GM12878 (cell line): ENCODE results near the gene ARL15. TPM values are rescaled to one million over a fixed set of nuclear protein-coding genes. Genes with fewer than 3 reads are reported as not detected.

ENCODE experiments used
- ATAC-seq: fragments of 200-7000 bp; cut with Tn5 transposase; 3 replicates; pipeline ENCODE4 v1.9.1; 2020; ENCODE audit warnings: mild to moderate bottlenecking, moderate library complexity
- BruUV-seq: library from RNA; stranded (reverse); fragments of 400-500 nt; replicated peaks from 2 replicates; lab custom pipeline; 2021; lab: Mats Ljungman, UMichigan
- CTCF ChIA-PET: fragments of 300-600 bp; sonication (Branson Sonifier 250); formaldehyde crosslinking; extraction: SDS; loops from one replicate; lab custom pipeline; 2021; ENCODE audit warnings: inconsistent platforms; lab: Yijun Ruan, JAX
- POLR2A ChIA-PET: fragments of 350-600 bp; formaldehyde crosslinking; extraction: SDS; loops from one replicate; lab custom pipeline; 2021; ENCODE audit warnings: inconsistent platforms; lab: Charles Lee
- RAD21 ChIA-PET: fragments of 300-600 bp; sonication (Branson Sonifier 250); formaldehyde crosslinking; loops from one replicate; lab custom pipeline; 2023; ENCODE audit warnings: antibody characterized with exemption; ENCODE audit not compliant: unreplicated experiment; lab: Charles Lee
- SMC1A ChIA-PET: fragments of 300-600 bp; sonication (Branson Sonifier 250); formaldehyde crosslinking; loops from one replicate; lab custom pipeline; 2023; ENCODE audit not compliant: unreplicated experiment, uncharacterized antibody; lab: Charles Lee
- DNase-seq: peaks from one replicate; pipeline ENCODE4 v3.0.0-alpha.2; 2011; ENCODE audit warnings: low read depth, low spot score
- FAIRE-seq: peaks from 3 replicates; lab custom pipeline; 2011; peaks lifted over from hg19 to GRCh38; lab: Jason Lieb, UNC
- H2AFZ ChIP-seq: 2 replicates; pipeline ENCODE4 v1.6.0; 2011; ENCODE audit warnings: low read depth, low read length, control low read depth; ENCODE audit not compliant: control insufficient read depth
- H3K27ac ChIP-seq: 2 replicates; pipeline ENCODE4 v1.5.1; 2011; ENCODE audit warnings: control low read depth; ENCODE audit not compliant: control insufficient read depth, insufficient read depth
- H3K27me3 ChIP-seq, 2 experiments: replicated peaks in 1 of 2; 2 replicates each; pipeline versions ENCODE4 v1.6.0 to v1.6.1; 2011; ENCODE audit warnings: low read length in 1 of 2; ENCODE audit not compliant: control insufficient read depth in 2 of 2, insufficient read depth in 2 of 2
- H3K36me3 ChIP-seq, 2 experiments: 2 replicates each; pipeline ENCODE4 v1.5.1; 2011; ENCODE audit warnings: low read length in 1 of 2; ENCODE audit not compliant: control insufficient read depth in 2 of 2, insufficient read depth in 2 of 2
- H3K4me1 ChIP-seq: 2 replicates; pipeline ENCODE4 v1.6.1; 2011; ENCODE audit warnings: mild to moderate bottlenecking, low read length, moderate library complexity, mixed read lengths; ENCODE audit not compliant: control insufficient read depth, insufficient read depth
- H3K4me2 ChIP-seq: 2 replicates; pipeline ENCODE4 v1.6.0; 2011; ENCODE audit warnings: control low read depth; ENCODE audit not compliant: control insufficient read depth, insufficient read depth
- H3K4me3 ChIP-seq: fragments of 200-600 bp; sonication (generic); 2 replicates; pipeline ENCODE4 v1.5.1; 2016
- H3K79me2 ChIP-seq: 2 replicates; pipeline ENCODE4 v1.6.0; 2011; ENCODE audit warnings: low read length; ENCODE audit not compliant: control insufficient read depth, insufficient read depth
- H3K9ac ChIP-seq: 2 replicates; pipeline ENCODE4 v1.8.0; 2011; ENCODE audit warnings: low read length, control low read depth, mixed read lengths; ENCODE audit not compliant: control insufficient read depth, insufficient read depth
- H3K9me3 ChIP-seq: replicated peaks from 3 replicates; pipeline ENCODE4 v1.5.1; 2011; ENCODE audit warnings: mild to moderate bottlenecking, low read length; ENCODE audit not compliant: control insufficient read depth, insufficient read depth
- H4K20me1 ChIP-seq: 2 replicates; pipeline ENCODE4 v1.6.0; 2011; ENCODE audit not compliant: control insufficient read depth, insufficient read depth
- ASH2L ChIP-seq: fragments of 300-600, 200-600 bp; sonication (generic); IDR thresholded peaks from 2 replicates; pipeline ENCODE4 v1.6.1; 2017; ENCODE audit warnings: low read depth, mild to moderate bottlenecking, borderline replicate concordance
- CREB1 ChIP-seq: IDR thresholded peaks from 2 replicates; pipeline ENCODE4 v1.6.1; 2012; ENCODE audit warnings: low read depth, mild to moderate bottlenecking, inconsistent platforms
- JUNB ChIP-seq: IDR thresholded peaks from 2 replicates; pipeline ENCODE4 v1.6.1; 2016; ENCODE audit warnings: antibody characterized with exemption, mild to moderate bottlenecking
- RCOR1 ChIP-seq: conservative IDR thresholded peaks from 2 replicates; pipeline ENCODE4 v1.6.1; 2012; ENCODE audit warnings: low read depth, low read length, improper control_type of control experiment
- RUNX3 ChIP-seq: IDR thresholded peaks from 2 replicates; pipeline ENCODE4 v1.6.1; 2012; ENCODE audit warnings: low read length, inconsistent platforms
- SRF ChIP-seq, 2 experiments: IDR thresholded peaks; 2 replicates each; pipeline ENCODE4 v1.6.1; 2011; ENCODE audit warnings: low read depth in 2 of 2, low read length in 2 of 2, mild to moderate bottlenecking in 1 of 2, moderate library complexity in 1 of 2
- ZNF384 ChIP-seq: IDR thresholded peaks from 2 replicates; pipeline ENCODE4 v1.6.1; 2012; ENCODE audit warnings: low read depth, mild to moderate bottlenecking, low read length, improper control_type of control experiment, borderline replicate concordance
- WGBS: methylation state at CpG from one replicate; pipeline ENCODE4 v1.1.6; 2016; ENCODE audit warnings: low lambda C conversion rate; ENCODE audit not compliant: insufficient replicate concordance, insufficient coverage; ENCODE audit errors: missing lambda C conversion rate; 5-methylcytosine and 5-hydroxymethylcytosine counted together
- in situ Hi-C: fragments of 300-500 bp; cut with MboI; formaldehyde crosslinking; loops from 9 replicates; pipeline ENCODE4 v1.14.3; 2018; ENCODE audit warnings: mixed read lengths
- intact Hi-C: fragments of 100-400 bp; cut with micrococcal nuclease; formaldehyde crosslinking; loops from one replicate; pipeline ENCODE4 v1.14.2; 2022; ENCODE audit not compliant: unreplicated experiment
- polyA plus RNA-seq, 11 experiments: library from polyadenylated mRNA; depleted of rRNA in 4 of 11; unstranded in 6 of 11; stranded (reverse) in 5 of 11; fragments of >200 nt; fragmentation: Nextera tagmentation in 4 of 11; fragmentation: Illumina TruSeq in 1 of 11; extraction: Ambion mirVana in 4 of 11; extraction: Trizol in 1 of 11; gene quantifications; 1 replicate in 1 of 11; 2 replicates in 10 of 11; pipeline versions ENCODE4 v1.2.1 to v1.2.3, GENCODE V29; 2011 to 2016; ENCODE audit warnings: inconsistent platforms in 2 of 11, missing spikeins in 2 of 11, low read depth in 1 of 11
- total RNA-seq, 4 experiments: library from RNA; depleted of rRNA in 3 of 4; stranded (reverse); fragments of >200 nt in 3 of 4; fragmentation: Illumina TruSeq in 1 of 4; extraction: Trizol in 1 of 4; gene quantifications; 2 replicates each; pipeline versions ENCODE4 v1.2.1 to v1.2.3, GENCODE V29; 2013 to 2021
- TF ChIP-seq, protein P1 (sequence below): fragments of 450-650 bp; IDR thresholded peaks from 2 replicates; pipeline ENCODE4 v1.6.1; 2017; ENCODE audit warnings: antibody characterized with exemption, mild to moderate bottlenecking, moderate library complexity
- TF ChIP-seq, protein P2 (sequence below): fragments of 450-650 bp; IDR thresholded peaks from 2 replicates; pipeline ENCODE4 v1.6.1; 2017; ENCODE audit warnings: mild to moderate bottlenecking, low read depth, inconsistent platforms; ENCODE audit not compliant: poor library complexity, severe bottlenecking
- TF ChIP-seq, protein P3 (sequence below): fragments of 150-350 bp; IDR thresholded peaks from 2 replicates; pipeline ENCODE4 v1.6.1; 2016; ENCODE audit warnings: low read depth, low read length

ARL15 gene
- total and polyA plus RNA-seq, 10 of the 15 experiments (the other 5 are each of a cell fraction or from before 2014, with no cell fraction given), result 3.6 to 11.0 (median 7.7) TPM

DNA sequence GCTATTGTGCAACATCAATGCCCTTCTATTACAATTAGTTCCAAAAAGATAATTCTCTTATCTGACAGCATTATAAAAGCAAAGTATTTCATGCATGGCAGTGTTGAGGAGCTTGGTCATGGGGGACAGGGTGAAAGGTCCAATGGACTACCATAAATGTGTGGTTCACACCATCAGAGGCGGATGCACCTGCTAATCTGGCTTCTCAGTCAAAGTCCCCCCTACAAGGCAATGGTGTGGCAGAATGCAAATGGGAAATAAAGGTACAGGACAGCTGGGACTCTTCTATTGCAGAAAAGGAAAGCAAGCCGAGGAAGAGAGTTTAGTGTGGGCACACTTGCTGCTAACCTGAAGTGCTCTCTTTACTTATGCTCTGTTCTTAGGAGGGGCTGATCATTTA, 380.8 kb downstream of the ARL15 start (continued):
- no peak for TF ChIP-seq ASH2L
- no peak for TF ChIP-seq SRF (IDR thresholded peaks at IDR 0.05; ENCODE audit: low read depth in 2 of 2, low read length in 2 of 2)
- TF ChIP-seq ZNF384, result no peak
- TF ChIP-seq, protein P1, sequence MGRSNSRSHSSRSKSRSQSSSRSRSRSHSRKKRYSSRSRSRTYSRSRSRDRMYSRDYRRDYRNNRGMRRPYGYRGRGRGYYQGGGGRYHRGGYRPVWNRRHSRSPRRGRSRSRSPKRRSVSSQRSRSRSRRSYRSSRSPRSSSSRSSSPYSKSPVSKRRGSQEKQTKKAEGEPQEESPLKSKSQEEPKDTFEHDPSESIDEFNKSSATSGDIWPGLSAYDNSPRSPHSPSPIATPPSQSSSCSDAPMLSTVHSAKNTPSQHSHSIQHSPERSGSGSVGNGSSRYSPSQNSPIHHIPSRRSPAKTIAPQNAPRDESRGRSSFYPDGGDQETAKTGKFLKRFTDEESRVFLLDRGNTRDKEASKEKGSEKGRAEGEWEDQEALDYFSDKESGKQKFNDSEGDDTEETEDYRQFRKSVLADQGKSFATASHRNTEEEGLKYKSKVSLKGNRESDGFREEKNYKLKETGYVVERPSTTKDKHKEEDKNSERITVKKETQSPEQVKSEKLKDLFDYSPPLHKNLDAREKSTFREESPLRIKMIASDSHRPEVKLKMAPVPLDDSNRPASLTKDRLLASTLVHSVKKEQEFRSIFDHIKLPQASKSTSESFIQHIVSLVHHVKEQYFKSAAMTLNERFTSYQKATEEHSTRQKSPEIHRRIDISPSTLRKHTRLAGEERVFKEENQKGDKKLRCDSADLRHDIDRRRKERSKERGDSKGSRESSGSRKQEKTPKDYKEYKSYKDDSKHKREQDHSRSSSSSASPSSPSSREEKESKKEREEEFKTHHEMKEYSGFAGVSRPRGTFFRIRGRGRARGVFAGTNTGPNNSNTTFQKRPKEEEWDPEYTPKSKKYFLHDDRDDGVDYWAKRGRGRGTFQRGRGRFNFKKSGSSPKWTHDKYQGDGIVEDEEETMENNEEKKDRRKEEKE, result no peak
- TF ChIP-seq, protein P2, sequence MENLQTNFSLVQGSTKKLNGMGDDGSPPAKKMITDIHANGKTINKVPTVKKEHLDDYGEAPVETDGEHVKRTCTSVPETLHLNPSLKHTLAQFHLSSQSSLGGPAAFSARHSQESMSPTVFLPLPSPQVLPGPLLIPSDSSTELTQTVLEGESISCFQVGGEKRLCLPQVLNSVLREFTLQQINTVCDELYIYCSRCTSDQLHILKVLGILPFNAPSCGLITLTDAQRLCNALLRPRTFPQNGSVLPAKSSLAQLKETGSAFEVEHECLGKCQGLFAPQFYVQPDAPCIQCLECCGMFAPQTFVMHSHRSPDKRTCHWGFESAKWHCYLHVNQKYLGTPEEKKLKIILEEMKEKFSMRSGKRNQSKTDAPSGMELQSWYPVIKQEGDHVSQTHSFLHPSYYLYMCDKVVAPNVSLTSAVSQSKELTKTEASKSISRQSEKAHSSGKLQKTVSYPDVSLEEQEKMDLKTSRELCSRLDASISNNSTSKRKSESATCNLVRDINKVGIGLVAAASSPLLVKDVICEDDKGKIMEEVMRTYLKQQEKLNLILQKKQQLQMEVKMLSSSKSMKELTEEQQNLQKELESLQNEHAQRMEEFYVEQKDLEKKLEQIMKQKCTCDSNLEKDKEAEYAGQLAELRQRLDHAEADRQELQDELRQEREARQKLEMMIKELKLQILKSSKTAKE, result no peak
- no peak for TF ChIP-seq RUNX3
- TF ChIP-seq, all 136 proteins: peak for 0

DNA sequence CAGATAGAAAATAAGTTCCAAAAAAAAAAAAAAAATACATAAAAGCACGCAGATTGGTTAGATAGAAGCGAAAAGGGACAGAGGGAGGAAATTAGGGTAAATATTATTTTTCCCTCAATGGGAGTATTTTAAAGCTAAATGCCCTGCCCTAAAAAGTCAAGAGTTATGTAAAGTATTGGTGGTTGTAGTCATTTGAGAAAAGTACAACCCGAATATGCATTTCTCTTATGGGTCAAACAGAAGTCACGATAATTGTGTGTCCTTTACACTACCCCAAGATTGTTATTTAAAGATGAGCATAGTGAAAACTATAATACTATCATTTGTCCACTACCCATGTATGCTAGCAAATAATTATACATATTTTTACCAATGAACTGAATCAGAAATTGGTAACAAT, 381.2 kb downstream of the ARL15 start:
- no peak for TF ChIP-seq RCOR1
- TF ChIP-seq, protein P3, sequence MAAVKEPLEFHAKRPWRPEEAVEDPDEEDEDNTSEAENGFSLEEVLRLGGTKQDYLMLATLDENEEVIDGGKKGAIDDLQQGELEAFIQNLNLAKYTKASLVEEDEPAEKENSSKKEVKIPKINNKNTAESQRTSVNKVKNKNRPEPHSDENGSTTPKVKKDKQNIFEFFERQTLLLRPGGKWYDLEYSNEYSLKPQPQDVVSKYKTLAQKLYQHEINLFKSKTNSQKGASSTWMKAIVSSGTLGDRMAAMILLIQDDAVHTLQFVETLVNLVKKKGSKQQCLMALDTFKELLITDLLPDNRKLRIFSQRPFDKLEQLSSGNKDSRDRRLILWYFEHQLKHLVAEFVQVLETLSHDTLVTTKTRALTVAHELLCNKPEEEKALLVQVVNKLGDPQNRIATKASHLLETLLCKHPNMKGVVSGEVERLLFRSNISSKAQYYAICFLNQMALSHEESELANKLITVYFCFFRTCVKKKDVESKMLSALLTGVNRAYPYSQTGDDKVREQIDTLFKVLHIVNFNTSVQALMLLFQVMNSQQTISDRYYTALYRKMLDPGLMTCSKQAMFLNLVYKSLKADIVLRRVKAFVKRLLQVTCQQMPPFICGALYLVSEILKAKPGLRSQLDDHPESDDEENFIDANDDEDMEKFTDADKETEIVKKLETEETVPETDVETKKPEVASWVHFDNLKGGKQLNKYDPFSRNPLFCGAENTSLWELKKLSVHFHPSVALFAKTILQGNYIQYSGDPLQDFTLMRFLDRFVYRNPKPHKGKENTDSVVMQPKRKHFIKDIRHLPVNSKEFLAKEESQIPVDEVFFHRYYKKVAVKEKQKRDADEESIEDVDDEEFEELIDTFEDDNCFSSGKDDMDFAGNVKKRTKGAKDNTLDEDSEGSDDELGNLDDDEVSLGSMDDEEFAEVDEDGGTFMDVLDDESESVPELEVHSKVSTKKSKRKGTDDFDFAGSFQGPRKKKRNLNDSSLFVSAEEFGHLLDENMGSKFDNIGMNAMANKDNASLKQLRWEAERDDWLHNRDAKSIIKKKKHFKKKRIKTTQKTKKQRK, result no peak
- no peak for TF ChIP-seq CREB1
- no peak for TF ChIP-seq JUNB
- ChIA-PET SMC1A (no interaction called here), POLR2A (interaction anchor here (0.7 kb wide), 1 partner anchor 571 kb away, joined by 4 read pairs; no protein-coding TSS in a partner anchor), RAD21 (no interaction called here), CTCF (no interaction called here)
- no peaks in the 10 kb centered on the region for H3K9me3 ChIP-seq
- ATAC-seq (no peak), FAIRE-seq (no peak), DNase-seq (no peak)
- no peak overlapping the region for H2AFZ ChIP-seq
- H3K27me3 ChIP-seq, result no peaks in the 10 kb centered on the region
- H3K79me2 ChIP-seq, result no peaks in the 10 kb centered on the region
- no peaks in the 10 kb centered on the region for H3K4me1 ChIP-seq
- 83% methylated on average over 4 of the region's 4 CpGs for WGBS
- no TSS peak for BruUV-seq
- no peak overlapping the region for H3K9ac ChIP-seq
- H3K4me3 ChIP-seq, result no peak overlapping the region
- no peaks in the 10 kb centered on the region for H4K20me1 ChIP-seq
- intact Hi-C loops, result no loop called here
- no peak overlapping the region for H3K27ac ChIP-seq
- no peaks in the 10 kb centered on the region for H3K36me3 ChIP-seq
- in situ Hi-C loops, result no loop called here
- H3K4me2 ChIP-seq, result no peak overlapping the region
